ENCODE measurements around the gene HLA-E. TPM values are rescaled to one million over a fixed set of nuclear protein-coding genes. Genes with fewer than 3 reads are reported as not detected.
"Not testable (repeated sequence)": the region's sequence is repeated elsewhere in the genome, so short reads cannot be mapped to it uniquely, and the experiment has no call there.

HLA-E gene
- total RNA-seq, 6 donors from 2014 or later: 553 to 1,296 (median 975) TPM

GRCh38 chr6:30481211-30481964, 7.9 kb upstream of the HLA-E start:
- H3K9me3 ChIP-seq: no peaks in the 10 kb centered on the region
- H3K4me3 ChIP-seq: no peak overlapping the region
- WGBS, 2 donors: 5 to 7% methylated on average over 7 to 30 of the region's 33 CpGs
- H3K27ac ChIP-seq: no peak overlapping the region
- H3K4me1 ChIP-seq: peaks cover 5 to 17% (median 9%) of the 10 kb centered on the region in 4 donors
- DNase-seq (peak in 1 of 2 donors; percentile 65), ATAC-seq (ENCODE audit: low FRiP score in 2 of 2) (peak in 1 of 2 donors; percentile 4)
- H3K27me3 ChIP-seq: peaks cover 0 to 22% (median 7%) of the 10 kb centered on the region in 4 donors
- H3K36me3 ChIP-seq: no peaks in the 10 kb centered on the region
- no peak for TF ChIP-seq EP300 (IDR thresholded peaks at IDR 0.05)
- TF ChIP-seq CTCF (IDR thresholded peaks at IDR 0.05): no peak
- no peak for TF ChIP-seq POLR2A (IDR thresholded peaks at IDR 0.05)
- no peak for TF ChIP-seq POLR2AphosphoS5 (IDR thresholded peaks at IDR 0.05)

DNA sequence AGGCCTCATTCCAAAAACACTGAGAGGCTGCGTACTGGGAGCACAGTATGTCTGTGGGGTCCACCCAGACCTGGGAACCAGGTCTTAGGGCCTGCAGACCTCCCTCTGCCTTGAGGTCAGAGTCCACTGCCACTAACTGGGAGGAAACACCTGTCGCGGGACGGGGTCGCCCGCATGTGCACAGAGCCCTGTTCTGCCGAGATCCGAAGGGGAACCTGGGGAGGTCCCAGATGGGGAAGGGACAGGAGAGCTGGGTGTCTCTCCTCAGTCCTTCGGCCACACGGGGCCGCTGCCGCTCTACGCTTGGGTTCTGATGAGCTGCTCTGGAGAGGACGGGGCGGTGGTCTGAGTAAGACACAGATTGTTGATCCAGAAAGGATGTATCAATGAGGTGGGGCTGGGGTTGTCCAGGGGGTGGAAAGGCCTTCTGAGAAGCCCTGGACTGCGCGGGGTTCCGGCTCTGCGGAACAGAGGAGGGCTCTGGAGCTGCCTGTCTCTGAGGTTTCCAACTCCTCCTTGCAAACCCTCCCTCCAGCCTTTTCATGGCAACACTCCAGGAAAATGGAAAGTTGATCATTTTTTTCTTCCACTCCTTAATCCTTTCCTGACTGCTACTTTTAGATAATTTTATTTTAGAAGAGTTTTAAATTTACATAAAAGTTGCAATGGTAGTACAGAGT, 7.2 kb upstream of the HLA-E start:
- H3K4me3 ChIP-seq: peak overlapping the region in 1 of 4 donors; percentile 5
- DNase-seq: peak; percentile 81 to 95
- WGBS, 2 donors: 0 to 4% methylated on average over 4 to 19 of the region's 19 CpGs

DNA sequence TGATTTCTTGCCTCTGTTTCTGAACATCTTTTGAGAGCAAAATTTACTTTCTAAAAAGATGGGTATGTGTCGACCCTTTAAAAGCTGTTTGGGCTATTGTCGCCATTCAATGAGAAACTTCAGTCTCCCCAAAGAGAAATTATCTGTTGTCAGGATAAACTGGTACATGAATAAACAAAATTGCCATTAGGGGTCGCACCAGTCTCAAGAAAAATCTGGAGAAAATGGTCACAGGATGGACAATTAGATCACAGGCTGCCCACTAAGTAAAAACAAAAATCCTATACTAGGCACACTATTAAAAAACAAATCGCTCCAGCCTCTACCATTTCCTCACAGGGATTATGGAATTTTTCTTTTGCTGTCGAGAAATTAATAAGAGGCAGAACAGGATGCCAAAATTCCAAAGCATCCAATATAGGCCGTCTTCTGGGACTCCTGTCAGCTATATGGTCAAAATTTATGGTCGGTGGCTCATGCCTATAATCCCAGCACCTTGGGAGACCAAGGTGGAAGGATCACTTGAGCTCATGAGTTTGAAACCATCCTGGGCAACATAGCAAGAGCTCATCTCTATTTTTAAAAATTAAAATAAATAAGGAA, 5.5 kb upstream of the HLA-E start:
- H3K27me3 ChIP-seq: peaks cover 0 to 22% (median 7%) of the 10 kb centered on the region in 4 donors
- WGBS, 2 donors: 26 to 29% methylated on average over 7 of the region's 7 CpGs
- H3K4me1 ChIP-seq: peaks cover 5 to 18% (median 9%) of the 10 kb centered on the region in 4 donors
- peak overlapping the region in 2 of 4 donors; percentile 13 to 54 for H3K27ac ChIP-seq
- TF ChIP-seq CTCF (IDR thresholded peaks at IDR 0.05) (peak; percentile 45 to 75 (median 66)), POLR2AphosphoS5 (IDR thresholded peaks at IDR 0.05) (no peak)
- H3K9me3 ChIP-seq: no peaks in the 10 kb centered on the region
- H3K36me3 ChIP-seq: no peaks in the 10 kb centered on the region
- ATAC-seq (ENCODE audit: low FRiP score in 2 of 2) (peak in 1 of 2 donors; percentile 57), DNase-seq (no peak)
- no peak overlapping the region for H3K4me3 ChIP-seq

More for the DNA sequence above, 7.2 kb upstream of the HLA-E start:
- peak; percentile 94 to 95 for ATAC-seq (ENCODE audit: low FRiP score in 2 of 2)
- Histone ChIP-seq H3K4me1 (peaks cover 5 to 17% (median 9%) of the 10 kb centered on the region in 4 donors), H3K27me3 (peaks cover 0 to 22% (median 7%) of the 10 kb centered on the region in 4 donors)
- peak; percentile 60 to 84 (median 81) for TF ChIP-seq CTCF (IDR thresholded peaks at IDR 0.05)
- H3K27ac ChIP-seq, H3K9me3 ChIP-seq, H3K36me3 ChIP-seq: not testable (repeated sequence)

- H3K9me3 ChIP-seq: no peaks in the 10 kb centered on the region
- no peak overlapping the region for H3K4me3 ChIP-seq
- ATAC-seq (ENCODE audit: low FRiP score in 2 of 2): no peak
- H3K27ac ChIP-seq: no peak overlapping the region
- no peak for TF ChIP-seq CTCF (IDR thresholded peaks at IDR 0.05)
- no peak for TF ChIP-seq POLR2AphosphoS5 (IDR thresholded peaks at IDR 0.05)
- TF ChIP-seq EP300 (IDR thresholded peaks at IDR 0.05): no peak
- no peak for TF ChIP-seq POLR2A (IDR thresholded peaks at IDR 0.05)
- 81 to 87% methylated on average over 3 of the region's 3 CpGs for WGBS, 2 donors
- H3K4me1 ChIP-seq: peaks cover 7 to 21% (median 10%) of the 10 kb centered on the region in 4 donors
- peaks cover 0 to 16% (median 7%) of the 10 kb centered on the region in 4 donors for H3K27me3 ChIP-seq
- DNase-seq: no peak
- H3K36me3 ChIP-seq: peaks cover 0 to 1% (median 1%) of the 10 kb centered on the region in 4 donors
These were observed 4.1 kb upstream of the HLA-E start for GRCh38 chr6:30485236-30485635.

Measured in upper lobe of left lung (tissue), 6 donors.